BLaER1 treated with 17β-estradiol and CSF1 and Interleukin-3, amounts not matched to agents 10 nM and 100 nM (cell line): ENCODE results near the gene ARHGEF40.
"Not testable (repeated sequence)": the region's sequence is repeated elsewhere in the genome, so short reads cannot be mapped to it uniquely, and the experiment has no call there.

Experiments
- H3K27ac ChIP-seq, 11 experiments: shearing (Covaris generic); formaldehyde crosslinking; 2 replicates each; pipeline ENCODE4 v1.8.1; 2022
- H3K27me3 ChIP-seq, 11 experiments: shearing (Covaris generic); formaldehyde crosslinking; 2 replicates each; pipeline ENCODE4 v1.8.1; 2022
- H3K36me3 ChIP-seq, 11 experiments: shearing (Covaris generic); formaldehyde crosslinking; 2 replicates each; pipeline ENCODE4 v1.8.1; 2022
- H3K4me1 ChIP-seq, 10 experiments: shearing (Covaris generic); formaldehyde crosslinking; 2 replicates each; pipeline ENCODE4 v1.8.1; 2022
- H3K4me2 ChIP-seq, 11 experiments: shearing (Covaris generic); formaldehyde crosslinking; 2 replicates each; pipeline ENCODE4 v1.8.1; 2022
- H3K4me3 ChIP-seq, 10 experiments: shearing (Covaris generic); formaldehyde crosslinking; 2 replicates each; pipeline ENCODE4 v1.8.1; 2022
- H3K9ac ChIP-seq, 11 experiments: shearing (Covaris generic); formaldehyde crosslinking; 2 replicates each; pipeline ENCODE4 v1.8.1; 2022
- H3K9me3 ChIP-seq, 11 experiments: shearing (Covaris generic); formaldehyde crosslinking; replicated peaks in 1 of 11; 2 replicates each; pipeline ENCODE4 v1.8.1; 2022
- H4K20me1 ChIP-seq, 11 experiments: shearing (Covaris generic); formaldehyde crosslinking; 2 replicates each; pipeline ENCODE4 v1.8.1; 2022
- Cebpa-rat ChIP-seq, 11 experiments: shearing (Covaris generic); IDR thresholded peaks; 2 replicates each; pipeline ENCODE4 v1.8.1; 2022

The ARHGEF40 gene

GRCh38 chr14:21038441-21039422, 31.4 kb upstream of the ARHGEF40 start:
- no peaks in the 10 kb centered on the region for H3K36me3 ChIP-seq
- no peak overlapping the region for H3K9ac ChIP-seq
- H3K27me3 ChIP-seq = no peaks in the 10 kb centered on the region
- H3K27ac ChIP-seq = no peak overlapping the region
- no peaks in the 10 kb centered on the region for H3K9me3 ChIP-seq
- no peaks in the 10 kb centered on the region for H4K20me1 ChIP-seq
- no peak for TF ChIP-seq Cebpa-rat (IDR thresholded peaks at IDR 0.05)
- peaks cover 0 to 34% (median 12%) of the 10 kb centered on the region in 10 experiments; a peak in 12 of 20 replicates for H3K4me1 ChIP-seq
- H3K4me3 ChIP-seq = no peak overlapping the region
- peak overlapping the region in 2 of 11 experiments; percentile 29 to 32; a peak in 2 of 22 replicates for H3K4me2 ChIP-seq

GRCh38 chr14:21039585-21040369, 30.3 kb upstream of the ARHGEF40 start:
- peak overlapping the region in 1 of 11 experiments; percentile 34; a peak in 2 of 22 replicates for H3K9ac ChIP-seq
- H3K36me3 ChIP-seq = no peaks in the 10 kb centered on the region
- H3K4me2 ChIP-seq = peak overlapping the region in 2 of 11 experiments; percentile 29 to 32; a peak in 1 of 22 replicates
- H3K9me3 ChIP-seq = no peaks in the 10 kb centered on the region
- peaks cover 9 to 44% (median 21%) of the 10 kb centered on the region in 10 experiments for H3K4me1 ChIP-seq
- no peak overlapping the region for H3K27ac ChIP-seq
- no peak overlapping the region for H3K4me3 ChIP-seq
- H4K20me1 ChIP-seq = no peaks in the 10 kb centered on the region
- TF ChIP-seq Cebpa-rat (IDR thresholded peaks at IDR 0.05) = no peak
- no peaks in the 10 kb centered on the region for H3K27me3 ChIP-seq

- H3K9ac ChIP-seq = no peak overlapping the region
- TF ChIP-seq Cebpa-rat (IDR thresholded peaks at IDR 0.05) = no peak
- H3K36me3 ChIP-seq = no peaks in the 10 kb centered on the region
- H3K9me3 ChIP-seq = no peaks in the 10 kb centered on the region
- peaks cover 11 to 44% (median 24%) of the 10 kb centered on the region in 10 experiments for H3K4me1 ChIP-seq
- H3K27ac ChIP-seq = no peak overlapping the region
- no peaks in the 10 kb centered on the region for H4K20me1 ChIP-seq
- no peaks in the 10 kb centered on the region for H3K27me3 ChIP-seq
- no peak overlapping the region for H3K4me3 ChIP-seq
- no peak overlapping the region for H3K4me2 ChIP-seq
These were observed 29.7 kb upstream of the ARHGEF40 start for GRCh38 chr14:21040370-21040925.

DNA sequence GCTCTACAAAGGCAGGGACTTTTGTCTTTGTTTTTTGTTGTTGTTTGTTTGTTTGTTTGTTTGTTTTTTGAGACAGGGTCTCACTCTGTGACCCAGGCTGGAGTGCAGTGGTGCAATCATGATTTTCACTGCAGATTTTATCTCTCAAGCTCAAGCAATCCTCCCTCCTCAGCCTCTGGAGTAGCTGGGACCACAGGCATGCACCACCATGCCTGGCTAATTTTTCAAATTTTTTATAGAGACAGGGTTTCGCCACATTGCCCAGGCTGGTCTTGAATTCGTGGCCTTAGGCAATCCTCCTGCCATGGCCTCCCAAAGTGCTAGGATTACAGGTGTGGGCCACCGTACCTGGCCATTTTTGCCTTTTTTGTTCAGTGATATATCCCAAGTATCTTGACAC, 29.2 kb upstream of the ARHGEF40 start:
- H3K4me1 ChIP-seq = peaks cover 11 to 44% (median 24%) of the 10 kb centered on the region in 10 experiments
- not testable (repeated sequence) for H4K20me1 ChIP-seq, H3K9me3 ChIP-seq, H3K27me3 ChIP-seq, H3K4me3 ChIP-seq, H3K4me2 ChIP-seq, H3K27ac ChIP-seq, H3K9ac ChIP-seq, H3K36me3 ChIP-seq

DNA sequence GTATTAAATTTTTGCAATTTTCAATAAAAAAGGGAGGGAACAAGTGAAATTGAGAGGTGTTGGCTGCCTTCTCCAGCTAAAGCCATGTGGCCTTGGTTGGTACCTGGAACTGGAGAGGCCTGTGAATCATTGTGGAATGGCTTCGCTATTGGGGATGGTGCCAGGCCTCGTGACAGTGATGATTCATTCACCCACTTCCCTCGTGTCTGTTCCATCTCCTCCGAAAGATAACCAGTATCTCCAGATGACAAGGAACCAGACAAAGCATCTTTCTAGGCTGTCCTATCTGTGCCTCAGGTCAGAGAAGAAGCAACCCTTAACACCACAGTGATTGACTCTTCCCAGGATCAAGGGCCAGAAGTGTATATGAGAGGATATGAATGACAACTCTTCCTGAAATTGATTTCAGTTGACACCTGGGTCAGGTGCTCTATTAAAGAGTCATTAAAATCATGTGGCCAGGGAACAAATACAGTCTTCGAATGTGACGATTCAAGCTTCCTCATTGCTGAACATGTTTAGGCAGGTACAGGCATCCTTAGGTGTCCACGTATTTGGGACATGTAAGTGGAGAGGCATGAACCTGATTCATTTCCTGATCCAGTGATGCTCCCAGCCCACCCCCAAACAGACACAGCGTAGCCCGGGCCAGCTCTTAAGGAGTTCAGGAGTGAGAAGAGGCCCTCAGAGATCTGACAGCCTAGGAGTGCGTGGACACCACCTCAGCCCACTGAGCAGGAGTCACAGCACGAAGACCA, 28.2 kb upstream of the ARHGEF40 start, which contains the start of gene RNASE7:
TSS of gene RNASE7 (plus strand) at position 687 of the 758 bp plus-strand sequence. CDS start 631 bp downstream, outside the sequence.
- Histone ChIP-seq H3K4me2 (peak within 1 kb of the TSS in 2 of 11 experiments; percentile 21 to 27; a peak in 1 of 22 replicates), H3K9ac (no peak within 1 kb of the TSS), H3K9me3 (no peaks in the 10 kb centered on the region), H3K36me3 (no peaks in the 10 kb centered on the region), H3K4me3 (no peak within 1 kb of the TSS), H4K20me1 (no peaks in the 10 kb centered on the region), H3K4me1 (peaks cover 11 to 39% (median 21%) of the 10 kb centered on the region in 10 experiments), H3K27me3 (no peaks in the 10 kb centered on the region), H3K27ac (no peak within 1 kb of the TSS)
- TF ChIP-seq Cebpa-rat (IDR thresholded peaks at IDR 0.05) = no peak

- H3K4me1 ChIP-seq = peaks cover 11 to 36% (median 20%) of the 10 kb centered on the region in 10 experiments
- no peak overlapping the region for H3K4me2 ChIP-seq
These were observed 27.2 kb upstream of the ARHGEF40 start for GRCh38 chr14:21042918-21043317.

DNA sequence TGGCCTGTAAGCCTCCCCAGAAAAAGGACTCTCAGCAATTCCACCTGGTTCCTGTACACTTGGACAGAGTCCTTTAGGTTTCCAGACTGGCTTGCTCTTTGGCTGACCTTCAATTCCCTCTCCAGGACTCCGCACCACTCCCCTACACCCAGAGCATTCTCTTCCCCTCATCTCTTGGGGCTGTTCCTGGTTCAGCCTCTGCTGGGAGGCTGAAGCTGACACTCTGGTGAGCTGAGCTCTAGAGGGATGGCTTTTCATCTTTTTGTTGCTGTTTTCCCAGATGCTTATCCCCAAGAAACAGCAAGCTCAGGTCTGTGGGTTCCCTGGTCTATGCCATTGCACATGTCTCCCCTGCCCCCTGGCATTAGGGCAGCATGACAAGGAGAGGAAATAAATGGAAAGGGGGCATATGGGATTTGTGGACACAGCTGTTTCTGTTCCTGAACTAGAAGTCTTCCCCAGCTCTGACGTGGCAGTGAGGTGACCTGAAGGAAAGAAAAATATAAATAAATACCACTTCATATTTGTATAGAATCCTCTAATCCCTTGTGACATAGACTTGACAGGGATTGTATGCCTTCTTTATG, 26.6 kb upstream of the ARHGEF40 start:
- Histone ChIP-seq H3K36me3 (no peaks in the 10 kb centered on the region), H4K20me1 (no peaks in the 10 kb centered on the region), H3K4me3 (no peak overlapping the region), H3K9ac (no peak overlapping the region), H3K4me2 (peak overlapping the region in 7 of 11 experiments; percentile 17 to 67 (median 44); a peak in 7 of 22 replicates), H3K27me3 (no peaks in the 10 kb centered on the region), H3K9me3 (no peaks in the 10 kb centered on the region), H3K27ac (no peak overlapping the region), H3K4me1 (peaks cover 11 to 36% (median 20%) of the 10 kb centered on the region in 10 experiments)
- TF ChIP-seq Cebpa-rat (IDR thresholded peaks at IDR 0.05) = no peak

More at GRCh38 chr14:21042918-21043317, 27.2 kb upstream of the ARHGEF40 start:
- no peak overlapping the region for H3K4me3 ChIP-seq
- no peaks in the 10 kb centered on the region for H3K27me3 ChIP-seq
- no peak overlapping the region for H3K27ac ChIP-seq
- no peaks in the 10 kb centered on the region for H3K9me3 ChIP-seq
- TF ChIP-seq Cebpa-rat (IDR thresholded peaks at IDR 0.05) = no peak
- H3K9ac ChIP-seq = no peak overlapping the region
- H3K36me3 ChIP-seq = no peaks in the 10 kb centered on the region
- H4K20me1 ChIP-seq = no peaks in the 10 kb centered on the region

- Histone ChIP-seq H3K27ac (no peak overlapping the region), H3K36me3 (no peaks in the 10 kb centered on the region), H3K27me3 (no peaks in the 10 kb centered on the region), H4K20me1 (no peaks in the 10 kb centered on the region), H3K9ac (no peak overlapping the region), H3K4me1 (peaks cover 11 to 33% (median 20%) of the 10 kb centered on the region in 10 experiments), H3K4me2 (peak overlapping the region; percentile 17 to 67 (median 44); a peak in 21 of 22 replicates), H3K9me3 (no peaks in the 10 kb centered on the region), H3K4me3 (no peak overlapping the region)
- peak in 6 of 11 experiments; percentile 19 to 74 (median 43); a peak in 6 of 22 replicates for TF ChIP-seq Cebpa-rat (IDR thresholded peaks at IDR 0.05)
These were observed 26.0 kb upstream of the ARHGEF40 start for GRCh38 chr14:21043974-21044618.
